ENCODE data around the gene TAP1. TPM values are rescaled to one million over a fixed set of nuclear protein-coding genes. Genes with fewer than 3 reads are reported as not detected.

Gene TAP1
- total RNA-seq, 3 donors from 2014 or later, result 69.5 to 131 (median 91.3) TPM

- peaks cover 9% of the 10 kb centered on the region for H3K36me3 ChIP-seq (ENCODE audit: low read depth)
- H3K4me3 ChIP-seq, result no peak overlapping the region
- no peaks in the 10 kb centered on the region for H3K9me3 ChIP-seq
- DNase-seq, result peak in 2 of 3 donors; percentile 50 to 76
- no peak for TF ChIP-seq CTCF (IDR thresholded peaks at IDR 0.05)
- no peak for ATAC-seq
- H3K4me1 ChIP-seq (ENCODE audit: low read depth), result peaks cover 20% of the 10 kb centered on the region
- intact Hi-C loops (cut with DNase I, micrococcal nuclease), result no loop called here
These were observed 8.1 kb downstream of the TAP1 start for GRCh38 chr6:32845384-32845884.

- H3K9me3 ChIP-seq, result no peaks in the 10 kb centered on the region
- DNase-seq, result no peak
- H3K36me3 ChIP-seq (ENCODE audit: low read depth), result peaks cover 9% of the 10 kb centered on the region
- peak overlapping the region; percentile 66 for H3K4me3 ChIP-seq
- peaks cover 19% of the 10 kb centered on the region for H3K4me1 ChIP-seq (ENCODE audit: low read depth)
- no peak for ATAC-seq
- intact Hi-C loops (cut with DNase I, micrococcal nuclease), result no loop called here
- no peak for TF ChIP-seq CTCF (IDR thresholded peaks at IDR 0.05)
These were observed 8.6 kb downstream of the TAP1 start for GRCh38 chr6:32844839-32845383.

- peak; percentile 98 to 99 (median 99) for DNase-seq
- ATAC-seq, result peak; percentile 93
- Histone ChIP-seq H3K36me3 (ENCODE audit: low read depth) (peaks cover 9% of the 10 kb centered on the region), H3K4me3 (peak within 1 kb of the TSS; percentile 66), H3K4me1 (ENCODE audit: low read depth) (peaks cover 17% of the 10 kb centered on the region), H3K9me3 (no peaks in the 10 kb centered on the region)
- intact Hi-C loops (cut with DNase I, micrococcal nuclease), result no loop called here
- no peak for TF ChIP-seq CTCF (IDR thresholded peaks at IDR 0.05)
These were observed 9.3 kb downstream of the TAP1 start, which contains the start of gene PSMB8 for GRCh38 chr6:32843979-32844838. PSMB8 (minus strand) TSS chr6:32844047; CDS start chr6:32843996, 51 bp downstream.

GRCh38 chr6:32843331-32843978, 10.0 kb downstream of the TAP1 start:
- ATAC-seq, result peak; percentile 1
- H3K36me3 ChIP-seq (ENCODE audit: low read depth), result peaks cover 7% of the 10 kb centered on the region
- no peak for TF ChIP-seq CTCF (IDR thresholded peaks at IDR 0.05)
- no peaks in the 10 kb centered on the region for H3K9me3 ChIP-seq
- DNase-seq, result peak in 1 of 3 donors; percentile 82
- intact Hi-C loops (cut with DNase I, micrococcal nuclease), result no loop called here
- peaks cover 20% of the 10 kb centered on the region for H3K4me1 ChIP-seq (ENCODE audit: low read depth)
- H3K4me3 ChIP-seq, result peak overlapping the region; percentile 66

GRCh38 chr6:32842690-32843089, 10.8 kb downstream of the TAP1 start:
- no peak overlapping the region for H3K4me3 ChIP-seq
- intact Hi-C loops (cut with DNase I, micrococcal nuclease), result no loop called here
- no peak for TF ChIP-seq CTCF (IDR thresholded peaks at IDR 0.05)
- peaks cover 24% of the 10 kb centered on the region for H3K4me1 ChIP-seq (ENCODE audit: low read depth)
- no peak for ATAC-seq
- no peaks in the 10 kb centered on the region for H3K9me3 ChIP-seq
- H3K36me3 ChIP-seq (ENCODE audit: low read depth), result no peaks in the 10 kb centered on the region
- DNase-seq, result no peak
